Pancreas (tissue), 10 donors: ENCODE results near the gene RBM11. TPM values are rescaled to one million over a fixed set of nuclear protein-coding genes. Genes with fewer than 3 reads are reported as not detected.
A peak's percentile ranks its signal among the peaks of the same experiment; 100 is the strongest.

ENCODE experiments used
- ATAC-seq, 4 donors: fragments of 200-7000 bp; cut with Tn5 transposase; one replicate each; pipeline versions ENCODE4 v1.8.0 to v1.9.1; 2020; ENCODE audit warnings: mild to moderate bottlenecking in 4 of 4, moderate library complexity in 4 of 4
- DNase-seq, 6 donors: peaks; one replicate each; pipeline ENCODE4 v3.0.0-alpha.2; 2020
- FAIRE-seq: peaks from 2 replicates; lab custom pipeline; 2012; peaks lifted over from hg19 to GRCh38; lab: Jason Lieb, UNC
- H3K27ac ChIP-seq, 4 donors: fragments of 200-600 bp; sonication (generic); 1 replicate in 3 of 4; 2 replicates in 1 of 4; pipeline versions ENCODE4 v1.5.0 to v1.8.0; 2020
- H3K27me3 ChIP-seq, 4 donors: fragments of 200-600 bp; one replicate each; pipeline ENCODE4 v1.8.0; 2021
- H3K36me3 ChIP-seq, 3 donors: fragments of 200-600 bp; sonication (generic) in 1 of 3; one replicate each; pipeline versions ENCODE4 v1.5.0 to v1.8.0; 2020 to 2021
- H3K4me1 ChIP-seq, 3 donors: fragments of 200-600 bp; one replicate each; pipeline ENCODE4 v1.8.0; 2021
- H3K4me3 ChIP-seq, 4 donors: fragments of 200-600 bp; sonication (generic) in 2 of 4; one replicate each; pipeline versions ENCODE4 v1.5.0 to v1.8.0; 2020 to 2021
- H3K9me3 ChIP-seq, 4 donors: fragments of 200-600 bp; one replicate each; pipeline ENCODE4 v1.8.0; 2021
- WGBS, 2 donors: extraction: QIAGEN DNeasy Blood & Tissue Kit; methylation state at CpG; one replicate each; pipeline ENCODE4 v1.1.7; 2013; 5-methylcytosine and 5-hydroxymethylcytosine counted together
- intact Hi-C, 3 donors: fragments of 100-400 bp; cut with DNase I; formaldehyde crosslinking; loops; one replicate each; pipeline versions ENCODE4 v1.11.1 to v1.14.2; 2022
- polyA plus RNA-seq, 2 donors: library from polyadenylated mRNA; stranded (reverse); fragments of 200-250 nt; gene quantifications; one replicate each; pipeline ENCODE4 v1.2.3, GENCODE V29; 2013
- total RNA-seq, 6 donors: library from RNA; stranded (reverse); fragmentation: NEBNext Ultra II Directional in 4 of 6; extraction: Animal tissue kit (Norgen Biotek cat#: 25700) in 4 of 6; gene quantifications; one replicate each; pipeline versions ENCODE4 v1.2.1 to v1.2.4, GENCODE V29; 2021 to 2023
- TF ChIP-seq, protein P1 (sequence below), 4 donors: fragments of 200-600 bp; sonication (generic) in 3 of 4; IDR thresholded peaks; one replicate each; pipeline versions ENCODE4 v1.5.0 to v1.8.0; 2021; ENCODE audit warnings: antibody characterized with exemption in 4 of 4
- donor health status: healthy with polysubstance abuse.
- donor health status: DM: no; HTN: no; CAD: no; lungs with moderate emphysema.
- donor health status: DM: no; HTN: no; CAD: no.
- donor health status: control.
- donor health status: control.
- donor health status: Bipolar disorder and iron deficiency.
- donor health status: DM: yes; HTN: yes; CAD: no.
- donor health status: DM: no; HTN: no; CAD: no.
- donor health status: DM: no; HTN: no; CAD: no.
- donor health status: DM: yes; HTN: yes; CAD: no.

RBM11 gene
- total and polyA plus RNA-seq, 8 donors: 0.28 to 4.3 (median 0.59) TPM

DNA sequence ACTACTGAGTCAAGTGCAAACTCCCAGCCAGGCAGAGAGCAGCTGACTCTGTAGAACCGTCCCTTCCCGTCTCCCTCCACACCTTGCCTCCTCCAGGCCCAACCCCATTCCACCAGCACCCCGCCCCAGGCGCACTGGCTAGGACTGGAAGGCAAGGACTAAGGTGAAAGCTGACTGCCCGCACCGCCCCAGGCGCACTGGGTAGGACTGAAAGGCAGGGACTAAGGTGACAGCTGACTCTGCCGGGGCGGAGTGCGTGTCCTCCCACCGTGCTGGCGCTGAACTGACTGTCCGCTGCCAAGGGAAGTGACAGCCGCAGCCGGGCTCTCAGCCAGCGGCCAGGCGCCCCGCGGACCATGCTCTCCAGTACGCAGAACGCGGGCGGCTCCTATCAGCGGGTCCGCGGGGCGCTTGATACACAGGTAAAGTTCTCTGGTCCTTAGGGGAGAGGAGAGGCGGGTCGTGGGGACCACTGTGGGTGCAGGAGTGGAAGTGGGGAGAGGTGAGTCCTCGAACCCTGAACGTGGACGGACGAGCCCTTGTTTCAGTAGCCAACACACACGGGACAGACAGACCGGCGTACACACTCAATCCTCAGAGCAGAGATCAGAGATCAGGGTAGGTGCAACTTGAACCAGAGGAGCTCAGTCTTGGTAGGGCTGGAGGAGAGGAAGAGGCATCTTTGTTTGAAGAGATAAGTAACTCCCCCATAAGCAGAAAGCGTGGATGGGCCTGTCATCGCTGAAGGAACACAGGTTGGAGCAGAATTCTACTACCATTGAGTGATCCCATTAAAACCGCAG is 58.0 kb downstream of the RBM11 start:
- TF ChIP-seq, protein P1, sequence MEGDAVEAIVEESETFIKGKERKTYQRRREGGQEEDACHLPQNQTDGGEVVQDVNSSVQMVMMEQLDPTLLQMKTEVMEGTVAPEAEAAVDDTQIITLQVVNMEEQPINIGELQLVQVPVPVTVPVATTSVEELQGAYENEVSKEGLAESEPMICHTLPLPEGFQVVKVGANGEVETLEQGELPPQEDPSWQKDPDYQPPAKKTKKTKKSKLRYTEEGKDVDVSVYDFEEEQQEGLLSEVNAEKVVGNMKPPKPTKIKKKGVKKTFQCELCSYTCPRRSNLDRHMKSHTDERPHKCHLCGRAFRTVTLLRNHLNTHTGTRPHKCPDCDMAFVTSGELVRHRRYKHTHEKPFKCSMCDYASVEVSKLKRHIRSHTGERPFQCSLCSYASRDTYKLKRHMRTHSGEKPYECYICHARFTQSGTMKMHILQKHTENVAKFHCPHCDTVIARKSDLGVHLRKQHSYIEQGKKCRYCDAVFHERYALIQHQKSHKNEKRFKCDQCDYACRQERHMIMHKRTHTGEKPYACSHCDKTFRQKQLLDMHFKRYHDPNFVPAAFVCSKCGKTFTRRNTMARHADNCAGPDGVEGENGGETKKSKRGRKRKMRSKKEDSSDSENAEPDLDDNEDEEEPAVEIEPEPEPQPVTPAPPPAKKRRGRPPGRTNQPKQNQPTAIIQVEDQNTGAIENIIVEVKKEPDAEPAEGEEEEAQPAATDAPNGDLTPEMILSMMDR (IDR thresholded peaks at IDR 0.05): no peak
- Histone ChIP-seq H3K4me3 (peak overlapping the region; percentile 9 to 39 (median 20)), H3K27me3 (no peaks in the 10 kb centered on the region), H3K4me1 (no peaks in the 10 kb centered on the region), H3K27ac (no peak overlapping the region), H3K36me3 (no peaks in the 10 kb centered on the region), H3K9me3 (no peaks in the 10 kb centered on the region)
- WGBS, 2 donors: 11 to 15% methylated on average over 36 to 39 of the region's 39 CpGs
- peak; percentile 44 to 87 (median 78) for DNase-seq
- ATAC-seq: peak; percentile 92 to 97 (median 96)
- FAIRE-seq: no peak
- intact Hi-C loops: no loop called here

DNA sequence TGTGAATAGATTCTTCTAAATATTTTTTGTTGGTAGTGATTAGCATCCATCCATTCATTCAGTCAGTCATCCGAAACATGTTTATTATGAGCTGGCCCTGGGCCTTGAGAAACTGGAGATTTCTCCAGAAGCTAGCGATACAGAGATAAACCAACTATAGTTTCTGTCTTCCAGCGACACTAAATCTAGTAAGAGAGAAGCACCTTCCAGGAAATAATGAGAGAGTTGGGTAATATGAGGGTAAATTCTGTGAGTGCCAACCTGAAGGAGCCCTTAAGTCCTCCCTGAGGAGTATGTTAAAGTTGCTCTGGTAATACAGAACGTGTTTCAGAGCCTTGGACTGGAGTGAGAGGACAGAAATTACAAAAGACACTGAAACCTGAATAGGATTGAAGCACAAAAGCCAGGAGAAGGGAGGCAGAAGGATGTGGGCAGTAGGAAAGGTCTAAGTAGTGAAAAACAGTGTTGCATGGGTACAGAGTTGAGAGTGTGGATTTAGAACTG is 59.8 kb downstream of the RBM11 start:
- no peak for FAIRE-seq
- H3K9me3 ChIP-seq: no peaks in the 10 kb centered on the region
- WGBS, 2 donors: 70 to 71% methylated on average over 4 of the region's 4 CpGs
- no peak overlapping the region for H3K27ac ChIP-seq
- intact Hi-C loops: no loop called here
- no peaks in the 10 kb centered on the region for H3K27me3 ChIP-seq
- H3K4me1 ChIP-seq: no peaks in the 10 kb centered on the region
- DNase-seq: no peak
- H3K4me3 ChIP-seq: no peak overlapping the region
- H3K36me3 ChIP-seq: no peaks in the 10 kb centered on the region
- ATAC-seq: no peak
- TF ChIP-seq, protein P1 (IDR thresholded peaks at IDR 0.05): no peak

Other genes with a start within 250 kb of the RBM11 start
- not detected for gene LIPI, start 5.2 kb upstream of the RBM11 start, total RNA-seq
- not detected for gene LIPI, start 5.2 kb upstream of the RBM11 start, polyA plus RNA-seq
- 10 to 100 TPM in 4 of 6 donors, 1 to 10 TPM in 2; 7.0 to 22.7 (median 14.0) TPM for gene HSPA13, start 167.0 kb downstream of the RBM11 start, total RNA-seq
- 10 to 100 TPM in 1 of 2 donors, 1 to 10 TPM in 1; 3.1 to 14.2 TPM for gene HSPA13, start 167.0 kb downstream of the RBM11 start, polyA plus RNA-seq